Measurements from ENCODE around the gene EIF2B5.
A peak's percentile ranks its signal among the peaks of the same experiment; 100 is the strongest.

Gene EIF2B5

GRCh38 chr3:184172681-184173373 lies 37.7 kb downstream of the EIF2B5 start:
- no peak overlapping the region for H3K4me3 ChIP-seq (ENCODE audit: low read depth, low read length)

- H3K4me3 ChIP-seq (ENCODE audit: low read depth, low read length): no peak overlapping the region
These were observed 38.2 kb downstream of the EIF2B5 start for GRCh38 chr3:184173374-184173722.

- no peak overlapping the region for H3K4me3 ChIP-seq (ENCODE audit: low read depth, low read length)
These were observed 39.1 kb downstream of the EIF2B5 start for GRCh38 chr3:184174284-184174645.

- H3K4me3 ChIP-seq (ENCODE audit: low read depth, low read length): peak within 1 kb of the TSS; percentile 93
These were observed 39.7 kb downstream of the EIF2B5 start, which contains the start of gene AP2M1 for GRCh38 chr3:184174646-184175492. AP2M1 (plus strand) TSS chr3:184174855; CDS start chr3:184176994, 2,139 bp downstream.

- H3K4me3 ChIP-seq (ENCODE audit: low read depth, low read length): peak overlapping the region; percentile 93
These were observed 40.3 kb downstream of the EIF2B5 start for GRCh38 chr3:184175506-184175905.

- H3K4me3 ChIP-seq (ENCODE audit: low read depth, low read length): peak overlapping the region; percentile 93
These were observed 40.8 kb downstream of the EIF2B5 start for GRCh38 chr3:184175981-184176376.

GRCh38 chr3:184176377-184177330 lies 41.5 kb downstream of the EIF2B5 start:
- H3K4me3 ChIP-seq (ENCODE audit: low read depth, low read length): peak overlapping the region; percentile 93

GRCh38 chr3:184177331-184177731 lies 42.2 kb downstream of the EIF2B5 start:
- H3K4me3 ChIP-seq (ENCODE audit: low read depth, low read length): no peak overlapping the region

GRCh38 chr3:184177767-184178306 lies 42.7 kb downstream of the EIF2B5 start:
- no peak overlapping the region for H3K4me3 ChIP-seq (ENCODE audit: low read depth, low read length)

GRCh38 chr3:184178521-184179138 lies 43.5 kb downstream of the EIF2B5 start:
- H3K4me3 ChIP-seq (ENCODE audit: low read depth, low read length): no peak overlapping the region

- no peak overlapping the region for H3K4me3 ChIP-seq (ENCODE audit: low read depth, low read length)
These were observed 45.0 kb downstream of the EIF2B5 start for GRCh38 chr3:184180165-184180564.

- H3K4me3 ChIP-seq (ENCODE audit: low read depth, low read length): no peak overlapping the region
These were observed 46.4 kb downstream of the EIF2B5 start for GRCh38 chr3:184181596-184181995.

GRCh38 chr3:184183679-184184078 lies 48.5 kb downstream of the EIF2B5 start:
- H3K4me3 ChIP-seq (ENCODE audit: low read depth, low read length): no peak overlapping the region

- H3K4me3 ChIP-seq (ENCODE audit: low read depth, low read length): no peak overlapping the region
These were observed 49.5 kb downstream of the EIF2B5 start for GRCh38 chr3:184184546-184185230.

GRCh38 chr3:184185461-184186183 lies 50.5 kb downstream of the EIF2B5 start:
- peak overlapping the region; percentile 98 for H3K4me3 ChIP-seq (ENCODE audit: low read depth, low read length)

GRCh38 chr3:184186184-184186901 lies 51.2 kb downstream of the EIF2B5 start, which contains the start of gene ABCF3:
ABCF3 (plus strand) TSS chr3:184186199; CDS start chr3:184186208, 9 bp downstream.
- H3K4me3 ChIP-seq (ENCODE audit: low read depth, low read length): peak within 1 kb of the TSS; percentile 98

GRCh38 chr3:184186902-184187207 lies 51.7 kb downstream of the EIF2B5 start:
- peak overlapping the region; percentile 98 for H3K4me3 ChIP-seq (ENCODE audit: low read depth, low read length)

- no peak overlapping the region for H3K4me3 ChIP-seq (ENCODE audit: low read depth, low read length)
These were observed 52.9 kb downstream of the EIF2B5 start for GRCh38 chr3:184188080-184188479.

- H3K4me3 ChIP-seq (ENCODE audit: low read depth, low read length): no peak overlapping the region
These were observed 54.3 kb downstream of the EIF2B5 start for GRCh38 chr3:184189421-184189820.
